NK-92 treated with Interleukin-12 subunit alpha and Interleukin-12 subunit beta, amount 100 ng/mL, for 24 hours (cell line): ENCODE data around the gene FPGS.

Experiments
- DNase-seq: peaks from one replicate; lab custom pipeline; 2025; lab: John Stamatoyannopoulos, UW

The FPGS gene

DNA sequence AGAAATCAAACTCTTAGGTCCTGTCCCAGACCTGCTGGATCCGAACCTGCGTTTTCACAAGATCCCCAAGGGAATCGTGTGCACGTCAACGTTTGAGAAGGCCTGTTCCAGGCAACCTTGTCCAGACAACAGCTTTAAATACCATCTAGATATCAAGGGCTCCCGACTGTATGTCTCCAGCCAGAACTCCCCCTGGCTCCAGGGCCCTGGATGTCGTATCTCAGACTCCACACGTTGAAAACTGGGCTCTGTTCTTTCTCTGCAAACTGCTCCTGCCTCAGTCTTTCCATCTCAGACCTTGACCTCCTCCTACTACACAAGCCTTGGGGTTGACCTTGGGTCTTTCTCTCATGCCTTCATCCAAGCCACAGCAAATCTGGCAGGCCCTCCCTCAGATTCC, 57.6 kb downstream of the FPGS start:
- no peak for DNase-seq

DNA sequence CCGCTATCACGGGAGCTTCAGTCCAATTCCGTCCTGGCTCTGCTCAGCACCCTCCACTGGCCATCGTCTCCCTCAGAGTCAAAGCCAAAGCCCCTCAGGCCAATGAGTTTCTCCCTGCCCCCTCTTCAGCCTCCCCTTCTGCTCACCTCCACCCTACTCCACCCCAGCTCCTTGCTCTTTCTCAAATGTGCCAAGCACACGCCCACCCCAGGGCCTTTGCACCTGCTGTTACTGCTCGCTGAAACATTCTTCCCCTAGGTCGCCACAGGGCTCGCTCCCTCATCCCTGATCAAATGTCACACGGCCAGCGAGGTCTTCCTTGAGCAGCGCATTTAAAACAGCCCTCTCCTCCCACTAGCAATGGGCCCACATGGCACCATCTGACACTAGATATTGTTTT, 58.1 kb downstream of the FPGS start:
- DNase-seq = no peak

DNA sequence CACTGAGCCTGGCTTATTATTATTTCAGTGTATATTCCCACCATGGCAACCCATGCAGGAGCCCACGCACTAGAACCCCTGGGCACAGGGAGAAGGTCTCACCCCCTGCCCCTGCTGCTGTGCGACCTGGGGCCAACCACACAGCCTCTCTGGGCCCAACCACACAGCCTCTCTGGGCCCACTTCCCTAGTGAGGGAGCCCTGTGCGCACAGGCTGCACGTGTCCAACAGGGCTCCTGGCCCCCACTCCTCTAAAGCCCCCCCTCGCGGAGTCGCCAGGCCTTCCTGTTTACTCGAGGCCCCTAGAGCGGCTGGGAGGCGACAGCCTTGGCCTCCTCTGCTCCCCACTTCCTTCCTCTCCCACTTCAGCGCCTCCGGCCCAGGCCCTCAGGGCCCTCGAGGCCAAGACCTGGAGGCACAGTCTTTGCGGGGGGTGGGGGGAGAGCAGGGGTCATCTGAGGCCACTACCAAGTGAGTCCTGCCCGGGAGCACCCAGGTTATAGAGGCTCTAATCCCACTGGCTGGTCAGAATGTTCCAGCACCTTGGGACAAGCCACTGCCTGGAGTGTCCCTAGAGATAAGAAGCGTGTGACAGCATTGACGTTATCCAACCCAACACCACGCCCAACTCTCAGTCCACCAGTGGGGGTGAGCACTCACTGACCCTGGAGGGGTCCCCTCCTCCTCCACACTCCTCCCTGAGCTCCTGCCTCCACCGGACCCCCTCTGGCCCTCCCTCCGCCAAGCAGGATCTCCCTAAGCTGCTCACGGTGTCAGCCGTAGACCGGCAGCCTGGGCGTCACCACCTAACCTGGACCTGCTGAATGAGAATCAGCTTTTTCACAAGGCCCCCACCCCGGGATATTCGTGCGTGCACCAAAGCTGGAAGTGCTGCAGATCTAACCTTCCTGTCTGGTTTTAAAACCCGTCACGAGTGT, 59.7 kb downstream of the FPGS start:
- no peak for DNase-seq

DNA sequence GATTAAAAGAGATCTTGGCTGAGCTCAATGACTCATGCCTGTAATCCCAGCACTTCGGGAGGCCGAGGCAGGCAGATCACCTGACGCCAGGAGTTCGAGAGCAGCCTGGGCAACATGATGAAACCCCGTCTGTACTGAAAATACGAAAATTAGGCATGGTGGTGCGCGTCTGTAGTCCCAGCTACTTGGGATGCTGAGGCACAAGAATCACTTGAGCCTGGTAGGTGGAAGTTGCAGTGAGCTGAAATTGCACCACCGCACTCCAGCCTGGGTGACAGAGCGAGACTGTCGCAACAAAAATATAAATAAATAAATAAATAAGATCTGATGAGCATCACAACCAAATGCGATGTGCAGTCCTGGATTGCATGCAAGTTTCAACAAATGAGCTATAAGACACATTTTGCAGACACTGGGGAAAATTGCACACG, 60.5 kb downstream of the FPGS start:
- DNase-seq = no peak
